Ovary (tissue), 9 donors: Measurements from ENCODE around the gene FAM107B. TPM values are rescaled to one million over a fixed set of nuclear protein-coding genes. Genes with fewer than 3 reads are reported as not detected.

Experiments used
- DNase-seq, 5 donors: peaks; one replicate each; pipeline ENCODE4 v3.0.0-alpha.2; 2019 to 2020
- H3K27ac ChIP-seq, 2 donors: fragments of 200-600 bp; one replicate each; pipeline versions ENCODE4 v1.5.1 to v1.8.0; 2019 to 2022
- H3K27me3 ChIP-seq: fragments of 200-600 bp; one replicate; pipeline ENCODE4 v1.8.0; 2022
- H3K36me3 ChIP-seq: fragments of 200-600 bp; sonication (generic); one replicate; pipeline ENCODE4 v1.5.1; 2019
- H3K4me1 ChIP-seq: one replicate; pipeline ENCODE4 v1.8.1; 2013; ENCODE audit warnings: mild to moderate bottlenecking, moderate library complexity; ENCODE audit not compliant: insufficient read depth
- H3K4me3 ChIP-seq: fragments of 200-600 bp; sonication (generic); one replicate; pipeline ENCODE4 v1.5.1; 2017
- H3K9me3 ChIP-seq, 2 donors: fragments of 200-600 bp in 1 of 2; sonication (generic) in 1 of 2; one replicate each; pipeline versions ENCODE4 v1.5.1 to v1.8.1; 2013 to 2019; ENCODE audit warnings: mild to moderate bottlenecking in 1 of 2, moderate library complexity in 1 of 2
- EP300 ChIP-seq: sonication (generic); formaldehyde crosslinking; IDR thresholded peaks from one replicate; pipeline ENCODE4 v1.6.1; 2017; ENCODE audit warnings: antibody characterized with exemption
- POLR2A ChIP-seq: fragments of 450-650 bp; IDR thresholded peaks from one replicate; pipeline ENCODE4 v1.6.1; 2017; ENCODE audit warnings: antibody characterized with exemption, mild to moderate bottlenecking, moderate library complexity
- WGBS, 3 donors: extraction: QIAGEN DNeasy Blood & Tissue Kit in 1 of 3; methylation state at CpG; one replicate each; pipeline versions ENCODE4 v1.1.5 to v1.1.7; 2013 to 2017; 5-methylcytosine and 5-hydroxymethylcytosine counted together
- intact Hi-C, 4 donors: fragments of 100-400 bp; cut with DNase I; formaldehyde crosslinking; loops; one replicate each; pipeline versions ENCODE4 v1.11.0 to v1.15.1; 2022 to 2023
- polyA plus RNA-seq, 2 donors: library from polyadenylated mRNA; stranded (reverse); fragments of 200-250 nt in 1 of 2; fragments of 350-450 nt in 1 of 2; fragmentation: Illumina TruSeq in 1 of 2; extraction: RNeasy Lipid Tissue Mini Kit (QIAGEN cat#74804) in 1 of 2; gene quantifications; one replicate each; pipeline ENCODE4 v1.2.3, GENCODE V29; 2013 to 2014
- total RNA-seq, 7 donors: library from RNA; depleted of rRNA in 2 of 7; stranded (reverse); fragments of >200 nt in 2 of 7; fragmentation: NEBNext Ultra II Directional in 3 of 7; extraction: Animal tissue kit (Norgen Biotek cat#: 25700) in 3 of 7; gene quantifications; one replicate each; pipeline versions ENCODE4 v1.1.0 to v1.2.4, GENCODE V29; 2016 to 2023
- TF ChIP-seq, protein P1 (sequence below), 3 donors: fragments of 450-650 bp in 2 of 3; fragments of 200-600 bp in 1 of 3; IDR thresholded peaks; one replicate each; pipeline versions ENCODE4 v1.5.1 to v1.8.0; 2016 to 2022; ENCODE audit warnings: antibody characterized with exemption in 3 of 3, mild to moderate bottlenecking in 1 of 3
- donor health status: DM: no; HTN: no; CAD: no; lungs with moderate emphysema.
- donor health status: DM: no; HTN: no; CAD: no.
- donor health status: Bipolar disorder and iron deficiency.
- donor health status: DM: yes; HTN: yes; CAD: no.
- donor health status: DM: no; HTN: no; CAD: no.
- donor health status: DM: yes; HTN: yes; CAD: no.

FAM107B gene
- total and polyA plus RNA-seq, 9 donors: 6.0 to 26.6 (median 15.0) TPM

DNA sequence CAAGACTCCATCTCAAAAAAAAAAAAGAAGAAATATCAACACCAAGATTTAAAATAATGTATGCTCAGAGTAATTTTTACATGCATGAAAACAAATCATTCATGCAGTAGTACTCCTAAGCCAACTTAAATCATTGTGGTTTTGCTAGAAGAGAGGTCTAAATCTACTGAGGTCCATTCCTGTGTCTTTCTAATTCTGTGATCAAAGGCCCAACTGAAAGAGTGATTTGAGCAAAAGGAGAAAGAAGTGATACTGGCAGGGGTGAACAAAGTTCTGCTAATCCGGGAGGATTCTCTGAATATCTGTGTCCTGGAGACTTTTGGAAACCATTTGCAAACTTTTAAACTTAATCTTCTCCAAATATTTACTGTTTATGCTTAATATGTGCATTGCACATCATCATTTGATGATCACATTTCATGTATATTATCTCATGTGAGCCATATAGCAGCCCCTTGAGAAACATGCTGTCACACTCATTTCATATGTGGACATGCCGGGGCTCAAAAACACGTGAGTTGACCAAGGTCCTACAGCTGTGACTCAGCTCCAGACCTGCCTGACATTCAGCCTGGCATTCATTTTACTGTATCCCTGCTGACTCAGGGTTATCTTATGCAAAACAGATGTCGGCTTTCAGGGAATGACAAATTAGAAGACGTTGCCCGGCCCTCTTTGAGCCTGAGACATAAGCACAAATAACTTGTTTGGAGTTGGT is 76.4 kb downstream of the FAM107B start:
- Histone ChIP-seq H3K4me1 (no peaks in the 10 kb centered on the region), H3K9me3 (no peaks in the 10 kb centered on the region), H3K36me3 (no peaks in the 10 kb centered on the region), H3K4me3 (no peak overlapping the region), H3K27me3 (no peaks in the 10 kb centered on the region), H3K27ac (no peak overlapping the region)
- DNase-seq: no peak
- 36 to 54% (median 45%) methylated on average over 6 of the region's 6 CpGs for WGBS, 3 donors
- intact Hi-C loops: no loop called here
- no peak for TF ChIP-seq POLR2A
- TF ChIP-seq, protein P1, sequence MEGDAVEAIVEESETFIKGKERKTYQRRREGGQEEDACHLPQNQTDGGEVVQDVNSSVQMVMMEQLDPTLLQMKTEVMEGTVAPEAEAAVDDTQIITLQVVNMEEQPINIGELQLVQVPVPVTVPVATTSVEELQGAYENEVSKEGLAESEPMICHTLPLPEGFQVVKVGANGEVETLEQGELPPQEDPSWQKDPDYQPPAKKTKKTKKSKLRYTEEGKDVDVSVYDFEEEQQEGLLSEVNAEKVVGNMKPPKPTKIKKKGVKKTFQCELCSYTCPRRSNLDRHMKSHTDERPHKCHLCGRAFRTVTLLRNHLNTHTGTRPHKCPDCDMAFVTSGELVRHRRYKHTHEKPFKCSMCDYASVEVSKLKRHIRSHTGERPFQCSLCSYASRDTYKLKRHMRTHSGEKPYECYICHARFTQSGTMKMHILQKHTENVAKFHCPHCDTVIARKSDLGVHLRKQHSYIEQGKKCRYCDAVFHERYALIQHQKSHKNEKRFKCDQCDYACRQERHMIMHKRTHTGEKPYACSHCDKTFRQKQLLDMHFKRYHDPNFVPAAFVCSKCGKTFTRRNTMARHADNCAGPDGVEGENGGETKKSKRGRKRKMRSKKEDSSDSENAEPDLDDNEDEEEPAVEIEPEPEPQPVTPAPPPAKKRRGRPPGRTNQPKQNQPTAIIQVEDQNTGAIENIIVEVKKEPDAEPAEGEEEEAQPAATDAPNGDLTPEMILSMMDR (IDR thresholded peaks at IDR 0.05): no peak
- TF ChIP-seq EP300: no peak

DNA sequence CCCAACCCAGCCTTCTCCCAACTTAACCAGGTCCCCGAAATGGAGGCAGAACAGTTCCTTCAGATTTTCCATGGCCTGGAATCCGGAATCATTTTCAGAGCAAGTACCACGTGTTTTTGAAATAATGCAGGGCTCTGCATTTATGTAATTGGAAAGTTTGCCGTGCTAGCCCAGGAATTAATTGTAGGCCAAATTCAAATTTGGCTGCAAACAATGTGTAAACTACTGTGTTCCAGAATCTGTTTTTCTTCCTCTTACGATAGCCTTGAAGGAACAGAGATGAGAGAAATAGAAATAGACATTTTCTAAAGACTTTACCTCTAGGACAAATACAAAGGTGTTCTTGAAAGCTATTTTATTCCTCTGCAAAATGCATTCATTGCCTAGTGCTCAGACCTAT is 77.4 kb downstream of the FAM107B start:
- Histone ChIP-seq H3K27me3 (no peaks in the 10 kb centered on the region), H3K4me3 (no peak overlapping the region), H3K27ac (no peak overlapping the region), H3K36me3 (no peaks in the 10 kb centered on the region), H3K4me1 (no peaks in the 10 kb centered on the region), H3K9me3 (no peaks in the 10 kb centered on the region)
- TF ChIP-seq EP300: no peak
- TF ChIP-seq POLR2A: no peak
- TF ChIP-seq, protein P1 (IDR thresholded peaks at IDR 0.05): no peak
- 64 to 77% (median 67%) methylated on average over 5 of the region's 5 CpGs for WGBS, 3 donors
- intact Hi-C loops: no loop called here
- DNase-seq: no peak

DNA sequence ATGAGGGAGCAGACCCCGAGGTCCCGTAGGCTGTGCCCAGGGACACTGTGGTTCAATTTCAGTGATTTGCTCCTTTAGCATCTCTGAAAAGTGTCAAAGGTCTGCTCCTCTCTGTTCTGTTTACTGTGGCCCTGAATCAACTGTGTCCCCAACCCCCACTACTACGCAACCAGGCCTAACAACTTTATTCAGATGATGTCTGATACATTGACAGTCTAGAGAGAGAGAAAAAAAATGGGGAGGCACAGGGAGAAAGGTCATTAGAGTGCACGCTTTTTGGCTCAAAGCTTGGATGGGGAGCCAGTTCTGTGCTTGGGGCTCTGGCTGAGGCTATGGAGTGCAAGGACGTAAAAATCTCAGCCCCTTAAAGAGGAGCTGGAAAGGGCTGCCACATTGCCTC is 77.9 kb downstream of the FAM107B start:
- WGBS, 3 donors: 76 to 84% (median 76%) methylated on average over 5 of the region's 5 CpGs
- Histone ChIP-seq H3K36me3 (no peaks in the 10 kb centered on the region), H3K4me1 (no peaks in the 10 kb centered on the region), H3K9me3 (no peaks in the 10 kb centered on the region), H3K4me3 (no peak overlapping the region), H3K27me3 (no peaks in the 10 kb centered on the region), H3K27ac (no peak overlapping the region)
- TF ChIP-seq, protein P1 (IDR thresholded peaks at IDR 0.05): no peak
- no peak for TF ChIP-seq POLR2A
- no peak for TF ChIP-seq EP300
- intact Hi-C loops: no loop called here
- no peak for DNase-seq

DNA sequence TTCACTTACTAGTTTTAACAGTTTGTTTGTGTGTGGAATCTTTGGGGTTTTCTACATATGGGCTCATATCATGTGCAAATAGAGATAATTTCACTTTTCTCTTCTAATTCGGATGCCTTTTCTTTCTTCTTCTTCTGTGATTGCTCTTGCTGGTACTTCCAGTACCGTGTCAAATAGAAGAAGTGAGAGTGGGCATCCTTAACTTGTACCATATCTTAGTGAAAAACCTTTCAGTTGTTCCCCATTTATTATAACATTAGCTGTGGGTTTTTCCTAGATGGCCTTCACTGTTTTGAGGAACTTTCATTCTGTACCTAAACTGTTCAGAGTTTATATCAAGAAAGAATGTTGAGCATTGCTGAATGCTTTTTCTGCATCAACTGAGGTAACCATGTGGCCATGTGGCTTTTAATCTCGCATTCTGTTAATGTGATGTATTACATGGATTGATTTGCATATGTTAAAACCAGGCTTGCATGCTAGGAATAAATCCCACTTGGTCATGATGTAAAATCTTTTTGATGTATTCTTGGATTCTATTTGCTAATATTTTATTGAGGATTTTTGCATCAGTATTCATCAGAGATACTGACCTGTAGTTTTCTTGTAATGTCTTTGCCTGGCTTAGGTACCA is 78.7 kb downstream of the FAM107B start:
- intact Hi-C loops: no loop called here
- no peaks in the 10 kb centered on the region for H3K9me3 ChIP-seq
- H3K27ac ChIP-seq: no peak overlapping the region
- TF ChIP-seq, protein P1 (IDR thresholded peaks at IDR 0.05): no peak
- no peak for TF ChIP-seq POLR2A
- no peak overlapping the region for H3K4me3 ChIP-seq
- WGBS, 3 donors: 86 to 94% (median 87%) methylated on average over 3 of the region's 3 CpGs
- no peaks in the 10 kb centered on the region for H3K4me1 ChIP-seq
- H3K36me3 ChIP-seq: no peaks in the 10 kb centered on the region
- no peaks in the 10 kb centered on the region for H3K27me3 ChIP-seq
- DNase-seq: no peak
